Naive thymus-derived CD4-positive, alpha-beta T cell (primary cell): Measurements from ENCODE around the gene PSPN. TPM values are rescaled to one million over a fixed set of nuclear protein-coding genes. Genes with fewer than 3 reads are reported as not detected.

Source experiments
- ATAC-seq: fragments of 150-1000 bp; cut with Tn5 transposase; 2 replicates; pipeline ENCODE4 v1.10.0; 2021; ENCODE audit warnings: mild to moderate bottlenecking, moderate library complexity
- CTCF ChIA-PET: fragments of 350-600 bp; sonication (Branson Sonifier 250); formaldehyde crosslinking; loops from one replicate; lab custom pipeline; 2021; ENCODE audit warnings: antibody characterized with exemption; lab: Charles Lee
- POLR2A ChIA-PET: fragments of 350-600 bp; sonication (Branson Sonifier 250); formaldehyde crosslinking; loops from one replicate; lab custom pipeline; 2021; ENCODE audit warnings: antibody characterized with exemption, inconsistent platforms; lab: Charles Lee
- DNase-seq, 9 donors: peaks; one replicate each; pipeline versions ENCODE4 v3.0.0 to v3.0.0-alpha.2; 2020 to 2022; ENCODE audit warnings: mixed read lengths in 1 of 9
- H3K27ac ChIP-seq: one replicate; pipeline ENCODE4 v1.7.0; 2013; ENCODE audit warnings: mild to moderate bottlenecking, low read depth, low read length, moderate library complexity
- H3K27me3 ChIP-seq, 2 donors: one replicate each; pipeline ENCODE4 v1.7.0; 2013; ENCODE audit warnings: low read length in 2 of 2, mild to moderate bottlenecking in 2 of 2, moderate library complexity in 2 of 2; ENCODE audit not compliant: control insufficient read depth in 2 of 2, insufficient read depth in 2 of 2
- H3K36me3 ChIP-seq, 3 experiments: 1 replicate in 2 of 3; 2 replicates in 1 of 3; pipeline ENCODE4 v1.7.0; 2013; ENCODE audit warnings: low read length in 3 of 3, mild to moderate bottlenecking in 3 of 3, moderate library complexity in 1 of 3; ENCODE audit not compliant: insufficient read depth in 3 of 3, control insufficient read depth in 2 of 3
- H3K4me1 ChIP-seq, 2 donors: one replicate each; pipeline ENCODE4 v1.7.0; 2013; ENCODE audit warnings: low read length in 2 of 2, mild to moderate bottlenecking in 2 of 2, moderate library complexity in 1 of 2; ENCODE audit not compliant: control insufficient read depth in 2 of 2, insufficient read depth in 2 of 2
- H3K4me3 ChIP-seq: 2 replicates; pipeline ENCODE4 v1.7.0; 2013; ENCODE audit warnings: mild to moderate bottlenecking, low read length
- H3K9me3 ChIP-seq, 3 experiments: 1 replicate in 2 of 3; 2 replicates in 1 of 3; pipeline ENCODE4 v1.7.0; 2013; ENCODE audit warnings: low read length in 3 of 3; ENCODE audit not compliant: control insufficient read depth in 2 of 3
- H3K27ac Mint-ChIP-seq, 9 donors: one replicate each; pipeline ENCODE4 v1.8.0; 2020 to 2022; ENCODE audit warnings: mixed read lengths in 9 of 9, mild to moderate bottlenecking in 8 of 9, moderate library complexity in 5 of 9, inconsistent platforms in 2 of 9
- H3K27me3 Mint-ChIP-seq, 5 donors: one replicate each; pipeline ENCODE4 v1.8.0; 2021 to 2022; ENCODE audit warnings: mixed read lengths in 5 of 5, mild to moderate bottlenecking in 1 of 5
- H3K36me3 Mint-ChIP-seq, 5 donors: one replicate each; pipeline ENCODE4 v1.8.0; 2020 to 2022; ENCODE audit warnings: mixed read lengths in 5 of 5, mild to moderate bottlenecking in 3 of 5, inconsistent platforms in 1 of 5
- H3K4me1 Mint-ChIP-seq, 7 donors: one replicate each; pipeline ENCODE4 v1.8.0; 2020 to 2022; ENCODE audit warnings: mixed read lengths in 7 of 7, mild to moderate bottlenecking in 3 of 7, inconsistent platforms in 1 of 7
- H3K4me3 Mint-ChIP-seq, 10 donors: one replicate each; pipeline ENCODE4 v1.8.0; 2020 to 2022; ENCODE audit warnings: mild to moderate bottlenecking in 10 of 10, mixed read lengths in 10 of 10, moderate library complexity in 6 of 10, inconsistent platforms in 2 of 10
- H3K9me3 Mint-ChIP-seq, 11 donors: one replicate each; pipeline ENCODE4 v1.8.0; 2020 to 2022; ENCODE audit warnings: mixed read lengths in 11 of 11, mild to moderate bottlenecking in 4 of 11, inconsistent platforms in 1 of 11, moderate library complexity in 1 of 11
- intact Hi-C, 2 donors: fragments of 100-400 bp; cut with micrococcal nuclease; formaldehyde crosslinking; loops; one replicate each; pipeline ENCODE4 v1.15.1; 2023
- polyA plus RNA-seq, 2 donors: library from polyadenylated mRNA; unstranded; fragments of 300-500 nt; fragmentation: Illumina TruSeq; gene quantifications; one replicate each; pipeline ENCODE4 v1.2.3, GENCODE V29; 2021
- total RNA-seq, 6 experiments: library from RNA in 5 of 6; stranded (reverse) in 5 of 6; gene quantifications; 1 replicate in 5 of 6; 2 replicates in 1 of 6; pipeline ENCODE4 v1.2.3 and lab custom pipeline; 2021 to 2026

Gene PSPN
- total and polyA plus RNA-seq, 7 experiments from 2014 or later, result 0.60 to 4.0 (median 2.6) TPM

DNA sequence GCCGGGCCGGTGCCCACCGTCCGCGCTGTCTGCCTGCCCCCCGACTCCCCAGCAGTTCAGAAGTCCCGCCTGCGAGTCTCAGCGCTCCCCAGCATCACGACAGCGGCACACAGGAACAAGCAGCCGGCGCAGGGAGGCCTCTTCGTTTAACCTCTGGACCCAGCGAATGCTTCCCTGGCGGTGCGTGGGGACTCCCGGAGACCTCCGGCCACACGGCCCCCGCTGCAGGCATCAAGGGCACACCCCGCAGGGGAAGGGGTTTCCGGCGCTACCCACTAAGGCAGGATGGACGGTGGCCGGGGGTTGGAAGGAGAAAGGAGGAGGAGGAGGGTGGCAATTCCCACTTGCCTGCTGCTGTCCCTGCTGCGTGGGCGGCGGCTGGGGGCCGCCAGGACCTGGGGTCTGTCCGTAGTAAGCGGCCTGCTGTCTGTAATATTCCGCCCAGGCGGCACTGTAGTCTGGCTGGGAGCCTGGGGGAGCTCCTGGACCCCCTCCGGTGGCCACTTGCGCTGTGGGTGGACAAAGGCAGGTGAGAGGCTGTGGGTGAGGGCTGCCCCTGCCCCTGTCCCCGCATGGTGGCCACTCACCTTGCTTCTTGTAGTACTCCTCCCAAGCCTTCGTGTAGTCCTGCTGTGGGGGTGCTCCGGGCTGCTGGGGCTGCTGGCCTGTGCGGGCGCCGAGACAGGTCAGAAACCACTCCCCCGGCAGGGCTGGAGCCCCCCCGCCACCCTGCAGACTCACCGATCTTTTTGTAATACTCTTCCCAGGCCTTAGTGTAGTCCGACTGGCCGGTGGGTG lies 39.3 kb upstream of the PSPN start:
- Histone ChIP-seq H3K27me3 (no peaks in the 10 kb centered on the region), H3K36me3 (peaks cover 27 to 60% (median 28%) of the 10 kb centered on the region in 3 experiments), H3K27ac (no peak overlapping the region), H3K4me3 (no peak overlapping the region), H3K9me3 (no peaks in the 10 kb centered on the region), H3K4me1 (no peaks in the 10 kb centered on the region)
- peak overlapping the region in 1 of 9 donors; percentile 43 for H3K27ac Mint-ChIP-seq
- H3K27me3 Mint-ChIP-seq, result no peaks in the 10 kb centered on the region
- POLR2A ChIA-PET, result no interaction called here
- ATAC-seq (no peak), DNase-seq (no peak)
- H3K4me1 Mint-ChIP-seq, result no peaks in the 10 kb centered on the region
- H3K36me3 Mint-ChIP-seq, result peaks cover 0 to 15% (median 4%) of the 10 kb centered on the region in 5 donors
- H3K4me3 Mint-ChIP-seq, result no peak overlapping the region
- H3K9me3 Mint-ChIP-seq, result no peaks in the 10 kb centered on the region
- CTCF ChIA-PET, result no interaction called here
- intact Hi-C loops, result no loop called here

- H3K27ac ChIP-seq, result no peak overlapping the region
- no peaks in the 10 kb centered on the region for H3K27me3 ChIP-seq
- ChIA-PET CTCF (no interaction called here), POLR2A (no interaction called here)
- H3K4me3 Mint-ChIP-seq, result no peak overlapping the region
- DNase-seq, result no peak
- H3K4me1 ChIP-seq, result no peaks in the 10 kb centered on the region
- intact Hi-C loops, result no loop called here
- no peak overlapping the region for H3K27ac Mint-ChIP-seq
- no peaks in the 10 kb centered on the region for H3K4me1 Mint-ChIP-seq
- H3K4me3 ChIP-seq, result no peak overlapping the region
- no peaks in the 10 kb centered on the region for H3K9me3 ChIP-seq
- no peaks in the 10 kb centered on the region for H3K27me3 Mint-ChIP-seq
- no peak for ATAC-seq
- H3K36me3 Mint-ChIP-seq, result peaks cover 0 to 13% (median 4%) of the 10 kb centered on the region in 5 donors
- H3K36me3 ChIP-seq, result peaks cover 18 to 50% (median 19%) of the 10 kb centered on the region in 3 experiments
- no peaks in the 10 kb centered on the region for H3K9me3 Mint-ChIP-seq
Measured at GRCh38 chr19:6413721-6414643, 38.2 kb upstream of the PSPN start.

DNA sequence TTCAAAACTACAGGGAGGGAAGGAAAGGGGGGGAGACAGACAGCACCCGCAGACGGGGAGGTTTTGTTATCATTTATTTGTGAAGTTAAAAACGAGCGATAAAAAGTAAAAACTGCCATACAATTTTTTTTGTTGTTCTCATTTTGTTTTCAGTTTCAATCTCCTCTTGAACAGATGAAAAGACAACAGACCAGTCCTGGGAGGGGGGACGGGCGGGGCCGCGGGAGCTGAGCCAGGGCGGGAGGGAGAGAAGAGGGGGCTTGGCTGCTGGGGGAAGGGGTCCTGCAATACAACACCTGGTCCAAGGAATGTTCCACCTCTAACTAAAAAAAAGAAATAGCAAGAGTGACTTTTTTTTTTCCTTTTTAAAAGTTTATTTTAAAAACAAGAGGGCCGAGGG lies 37.6 kb upstream of the PSPN start:
- Histone ChIP-seq H3K4me3 (no peak overlapping the region), H3K4me1 (no peaks in the 10 kb centered on the region), H3K27me3 (no peaks in the 10 kb centered on the region), H3K9me3 (no peaks in the 10 kb centered on the region), H3K36me3 (peaks cover 11 to 43% (median 12%) of the 10 kb centered on the region in 3 experiments), H3K27ac (no peak overlapping the region)
- Mint-ChIP-seq H3K27me3 (no peaks in the 10 kb centered on the region), H3K9me3 (no peaks in the 10 kb centered on the region), H3K36me3 (peaks cover 0 to 9% (median 4%) of the 10 kb centered on the region in 5 donors), H3K4me1 (no peaks in the 10 kb centered on the region), H3K4me3 (no peak overlapping the region), H3K27ac (no peak overlapping the region)
- intact Hi-C loops, result no loop called here
- ATAC-seq (no peak), DNase-seq (no peak)
- ChIA-PET POLR2A (interaction anchor here (0.5 kb wide), 1 partner anchor 434 kb away, joined by 3 read pairs; no protein-coding TSS in a partner anchor), CTCF (no interaction called here)

GRCh38 chr19:6412447-6413091 lies 36.8 kb upstream of the PSPN start:
- ChIA-PET POLR2A (interaction anchor here (0.5 to 0.6 kb wide), 2 partner anchors 118 to 433 kb away, joined by 3 to 9 read pairs; no protein-coding TSS in a partner anchor), CTCF (interaction anchor here (0.8 kb wide), 1 partner anchor 9 kb away, joined by 3 read pairs; no protein-coding TSS in a partner anchor)
- Mint-ChIP-seq H3K4me1 (no peaks in the 10 kb centered on the region), H3K36me3 (peaks cover 0 to 9% (median 4%) of the 10 kb centered on the region in 5 donors), H3K27ac (no peak overlapping the region), H3K27me3 (no peaks in the 10 kb centered on the region), H3K9me3 (no peaks in the 10 kb centered on the region), H3K4me3 (peak overlapping the region in 1 of 10 donors; percentile 20)
- peaks cover 3 to 36% (median 9%) of the 10 kb centered on the region in 3 experiments for H3K36me3 ChIP-seq
- intact Hi-C loops, result no loop called here
- no peaks in the 10 kb centered on the region for H3K9me3 ChIP-seq
- no peaks in the 10 kb centered on the region for H3K27me3 ChIP-seq
- DNase-seq (peak in 6 of 9 donors; percentile 39 to 57 (median 47)), ATAC-seq (peak; percentile 79)
- no peaks in the 10 kb centered on the region for H3K4me1 ChIP-seq
- H3K27ac ChIP-seq, result no peak overlapping the region
- no peak overlapping the region for H3K4me3 ChIP-seq

GRCh38 chr19:6412061-6412446 lies 36.3 kb upstream of the PSPN start:
- peaks cover 0 to 9% (median 4%) of the 10 kb centered on the region in 5 donors for H3K36me3 Mint-ChIP-seq
- no peak overlapping the region for H3K27ac Mint-ChIP-seq
- Histone ChIP-seq H3K27me3 (no peaks in the 10 kb centered on the region), H3K9me3 (no peaks in the 10 kb centered on the region), H3K27ac (no peak overlapping the region), H3K36me3 (peaks cover 0 to 31% (median 9%) of the 10 kb centered on the region in 3 experiments), H3K4me1 (no peaks in the 10 kb centered on the region), H3K4me3 (no peak overlapping the region)
- H3K4me1 Mint-ChIP-seq, result no peaks in the 10 kb centered on the region
- no peaks in the 10 kb centered on the region for H3K9me3 Mint-ChIP-seq
- POLR2A ChIA-PET, result interaction anchor here (0.6 kb wide), 1 partner anchor 117 kb away, joined by 9 read pairs; no protein-coding TSS in a partner anchor
- ATAC-seq, result no peak
- H3K4me3 Mint-ChIP-seq, result no peak overlapping the region
- no peaks in the 10 kb centered on the region for H3K27me3 Mint-ChIP-seq
- intact Hi-C loops, result no loop called here
- no peak for DNase-seq
- CTCF ChIA-PET, result interaction anchor here (0.8 kb wide), 1 partner anchor 9 kb away, joined by 3 read pairs; no protein-coding TSS in a partner anchor

GRCh38 chr19:6409346-6409745 lies 33.6 kb upstream of the PSPN start:
- Histone ChIP-seq H3K4me3 (no peak overlapping the region), H3K36me3 (peaks cover 0 to 4% (median 0%) of the 10 kb centered on the region in 3 experiments), H3K27ac (no peak overlapping the region), H3K4me1 (no peaks in the 10 kb centered on the region), H3K27me3 (no peaks in the 10 kb centered on the region), H3K9me3 (no peaks in the 10 kb centered on the region)
- Mint-ChIP-seq H3K4me3 (no peak overlapping the region), H3K36me3 (peaks cover 0 to 5% (median 4%) of the 10 kb centered on the region in 5 donors), H3K27ac (peak overlapping the region in 1 of 9 donors; percentile 8), H3K4me1 (no peaks in the 10 kb centered on the region), H3K27me3 (no peaks in the 10 kb centered on the region), H3K9me3 (no peaks in the 10 kb centered on the region)
- ATAC-seq (no peak), DNase-seq (no peak)
- CTCF ChIA-PET, result no interaction called here
- POLR2A ChIA-PET, result no interaction called here
- intact Hi-C loops, result no loop called here
